GOT3 (cell line): Measurements from ENCODE around the gene GCNT2.
"Not testable (repeated sequence)": the region's sequence is repeated elsewhere in the genome, so short reads cannot be mapped to it uniquely, and the experiment has no call there.

Experiments
- DNase-seq: peaks from one replicate; lab custom pipeline; 2025; ENCODE audit warnings: mixed read lengths; lab: John Stamatoyannopoulos, UW

The GCNT2 gene

GRCh38 chr6:10521104-10521808 is at the start of gene GCNT2:
Gene GCNT2 (plus strand): TSS chr6:10521351. CDS start chr6:10528912, 7,561 bp downstream.
- no peak for DNase-seq

- no peak for DNase-seq
These were observed 48.5 kb upstream of the GCNT2 start for GRCh38 chr6:10472634-10473033.

- DNase-seq = no peak
These were observed 42.7 kb upstream of the GCNT2 start for GRCh38 chr6:10478187-10479040.

- DNase-seq = no peak
These were observed 41.0 kb upstream of the GCNT2 start for GRCh38 chr6:10479939-10480700.

- DNase-seq = no peak
These were observed 40.0 kb upstream of the GCNT2 start for GRCh38 chr6:10481101-10481500.

GRCh38 chr6:10482636-10483257 is 38.4 kb upstream of the GCNT2 start:
- no peak for DNase-seq

GRCh38 chr6:10484912-10485311 is 36.2 kb upstream of the GCNT2 start:
- DNase-seq = no peak

GRCh38 chr6:10485406-10485805 is 35.7 kb upstream of the GCNT2 start:
- DNase-seq = no peak

GRCh38 chr6:10486215-10486614 is 34.9 kb upstream of the GCNT2 start:
- DNase-seq = no peak

GRCh38 chr6:10486944-10487588 is 34.1 kb upstream of the GCNT2 start:
- not testable (repeated sequence) for DNase-seq

GRCh38 chr6:10487668-10488327 is 33.4 kb upstream of the GCNT2 start:
- no peak for DNase-seq

GRCh38 chr6:10491463-10491862 is 29.7 kb upstream of the GCNT2 start:
- DNase-seq = no peak

- DNase-seq = not testable (repeated sequence)
These were observed 29.2 kb upstream of the GCNT2 start for GRCh38 chr6:10491905-10492304.

GRCh38 chr6:10495029-10495428 is 26.1 kb upstream of the GCNT2 start:
- DNase-seq = no peak

GRCh38 chr6:10505529-10505928 is 15.6 kb upstream of the GCNT2 start:
- DNase-seq = no peak

GRCh38 chr6:10507298-10507697 is 13.9 kb upstream of the GCNT2 start:
- DNase-seq = no peak

- no peak for DNase-seq
These were observed 13.4 kb upstream of the GCNT2 start for GRCh38 chr6:10507715-10508114.

GRCh38 chr6:10510592-10511367 is 10.4 kb upstream of the GCNT2 start:
- no peak for DNase-seq

GRCh38 chr6:10511477-10511876 is 9.7 kb upstream of the GCNT2 start:
- DNase-seq = no peak

- no peak for DNase-seq
These were observed 7.6 kb upstream of the GCNT2 start for GRCh38 chr6:10513544-10513943.
